Keratinocyte (primary cell): Measurements from ENCODE around the gene OR2T11.
"Not testable (repeated sequence)": the region's sequence is repeated elsewhere in the genome, so short reads cannot be mapped to it uniquely, and the experiment has no call there.

Experiments used
- EZH2 ChIP-seq: IDR thresholded peaks from one replicate; pipeline ENCODE4 v1.6.1; 2012; ENCODE audit warnings: inconsistent platforms, mild to moderate bottlenecking, low read length, moderate library complexity
- TF ChIP-seq, protein P1 (sequence below), 3 experiments: IDR thresholded peaks in 1 of 3; conservative IDR thresholded peaks in 1 of 3; optimal IDR thresholded peaks in 1 of 3; 2 replicates in 2 of 3; 3 replicates in 1 of 3; pipeline versions ENCODE3 to v1.5.1; 2011; ENCODE audit warnings: low read length in 3 of 3, mild to moderate bottlenecking in 3 of 3, moderate library complexity in 2 of 3, control low read depth in 1 of 3, inconsistent platforms in 1 of 3; ENCODE audit not compliant: insufficient read depth in 2 of 3; ENCODE audit errors: extremely low read depth in 1 of 3

DNA sequence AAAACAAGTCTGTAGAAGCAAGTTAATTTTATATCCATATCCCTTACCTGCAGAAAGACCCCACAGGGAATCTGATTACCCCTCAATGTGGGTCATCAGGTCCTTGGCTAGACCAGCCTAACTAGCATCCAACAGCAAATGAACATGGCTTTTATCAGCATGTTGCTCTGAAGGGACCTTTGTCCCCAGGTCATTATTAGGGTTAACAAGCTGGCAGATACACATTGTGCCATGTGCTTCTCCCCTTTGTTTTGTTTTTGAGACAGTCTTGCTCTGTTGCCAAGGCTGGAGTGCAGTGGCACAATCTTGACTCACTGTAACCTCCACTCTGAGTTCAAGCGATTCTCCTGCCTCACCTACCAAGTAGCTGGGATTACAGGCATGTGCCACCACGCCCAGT, at the start of gene OR2T11:
- TF ChIP-seq, protein P1, sequence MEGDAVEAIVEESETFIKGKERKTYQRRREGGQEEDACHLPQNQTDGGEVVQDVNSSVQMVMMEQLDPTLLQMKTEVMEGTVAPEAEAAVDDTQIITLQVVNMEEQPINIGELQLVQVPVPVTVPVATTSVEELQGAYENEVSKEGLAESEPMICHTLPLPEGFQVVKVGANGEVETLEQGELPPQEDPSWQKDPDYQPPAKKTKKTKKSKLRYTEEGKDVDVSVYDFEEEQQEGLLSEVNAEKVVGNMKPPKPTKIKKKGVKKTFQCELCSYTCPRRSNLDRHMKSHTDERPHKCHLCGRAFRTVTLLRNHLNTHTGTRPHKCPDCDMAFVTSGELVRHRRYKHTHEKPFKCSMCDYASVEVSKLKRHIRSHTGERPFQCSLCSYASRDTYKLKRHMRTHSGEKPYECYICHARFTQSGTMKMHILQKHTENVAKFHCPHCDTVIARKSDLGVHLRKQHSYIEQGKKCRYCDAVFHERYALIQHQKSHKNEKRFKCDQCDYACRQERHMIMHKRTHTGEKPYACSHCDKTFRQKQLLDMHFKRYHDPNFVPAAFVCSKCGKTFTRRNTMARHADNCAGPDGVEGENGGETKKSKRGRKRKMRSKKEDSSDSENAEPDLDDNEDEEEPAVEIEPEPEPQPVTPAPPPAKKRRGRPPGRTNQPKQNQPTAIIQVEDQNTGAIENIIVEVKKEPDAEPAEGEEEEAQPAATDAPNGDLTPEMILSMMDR (optimal IDR thresholded peaks at IDR 0.05 in 1 of 3, IDR thresholded peaks at IDR 0.05 in 1 of 3, conservative IDR thresholded peaks at IDR 0.05 in 1 of 3; ENCODE audit: extremely low read depth in 1 of 3, insufficient read depth in 2 of 3, low read length in 3 of 3): not testable (repeated sequence)
- not testable (repeated sequence) for TF ChIP-seq EZH2
